Non-pigmented ciliary epithelial cell (primary cell): ENCODE measurements around the gene SLC15A1.

Experiments
- DNase-seq: peaks from one replicate; pipeline ENCODE4 v3.0.0-alpha.2; 2010; ENCODE audit warnings: low read depth

SLC15A1 gene

DNA sequence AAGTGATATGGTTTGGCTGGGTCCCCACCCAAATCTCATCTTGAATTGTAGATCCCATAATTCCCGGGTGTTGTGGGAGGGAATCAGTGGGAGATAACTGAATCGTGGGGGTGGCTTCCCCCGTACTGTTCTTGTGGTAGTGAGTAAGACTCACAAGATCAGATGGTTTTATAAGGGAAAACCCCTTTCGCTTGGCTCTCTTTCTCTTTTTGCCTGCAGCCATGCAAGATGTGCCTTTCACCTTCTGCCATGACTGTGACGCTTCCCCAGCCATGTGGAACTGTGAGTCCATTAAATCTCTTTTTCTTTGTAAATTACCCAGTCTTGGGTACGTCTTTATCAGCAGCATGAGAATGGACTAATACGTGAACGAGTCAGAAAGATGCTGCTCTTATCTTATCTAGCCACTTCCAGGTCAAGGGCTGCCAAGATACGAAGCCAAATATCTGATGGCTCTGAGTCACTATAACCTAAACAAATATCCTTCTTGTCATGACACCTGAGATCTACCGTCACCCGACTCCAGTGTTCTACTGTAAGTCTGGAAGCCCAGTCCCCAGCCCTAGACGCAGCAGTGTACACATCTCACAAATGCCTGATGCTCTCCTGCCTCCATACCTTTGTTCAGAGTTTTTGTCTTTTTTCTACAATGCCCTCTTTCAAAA, 45.9 kb downstream of the SLC15A1 start:
- no peak for DNase-seq

DNA sequence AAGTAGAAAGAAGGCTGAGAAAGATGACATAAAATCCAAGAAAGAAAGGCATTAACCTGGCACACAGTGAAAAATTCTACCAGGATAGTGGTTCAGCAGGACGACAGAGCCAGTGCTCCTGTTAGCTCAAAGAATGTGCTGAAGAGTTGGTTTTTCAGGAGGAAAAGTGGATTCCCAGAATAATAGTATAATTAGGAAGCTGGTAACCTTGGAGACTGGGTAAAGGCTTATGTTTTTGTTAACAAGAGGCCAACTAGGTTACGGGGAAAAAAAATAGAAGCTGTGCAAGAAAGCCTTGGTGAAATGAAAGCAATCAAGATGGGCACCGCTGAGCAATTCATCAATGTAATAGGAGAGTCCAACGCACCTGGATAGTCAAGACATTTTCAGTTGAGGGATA, 54.7 kb downstream of the SLC15A1 start:
- no peak for DNase-seq

DNA sequence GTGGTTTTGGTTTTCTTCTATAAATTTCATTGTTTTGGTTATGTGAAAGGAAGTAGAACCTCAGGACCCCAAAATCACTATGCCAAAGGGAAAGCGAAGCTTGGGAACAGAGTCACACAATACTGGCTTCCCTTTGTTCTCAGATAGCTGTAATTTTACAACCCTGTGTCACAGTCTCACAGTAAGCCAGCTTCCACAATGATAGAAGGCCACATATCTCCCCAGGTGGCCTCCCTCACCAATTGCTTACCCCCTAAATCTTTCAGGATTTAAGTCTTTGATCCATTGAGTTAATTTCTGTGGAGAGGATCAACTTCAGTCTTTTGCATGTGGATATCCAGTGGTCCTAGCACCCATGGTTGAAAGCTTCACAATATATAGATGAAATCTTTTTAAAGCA, 58.7 kb downstream of the SLC15A1 start:
- DNase-seq, result no peak

DNA sequence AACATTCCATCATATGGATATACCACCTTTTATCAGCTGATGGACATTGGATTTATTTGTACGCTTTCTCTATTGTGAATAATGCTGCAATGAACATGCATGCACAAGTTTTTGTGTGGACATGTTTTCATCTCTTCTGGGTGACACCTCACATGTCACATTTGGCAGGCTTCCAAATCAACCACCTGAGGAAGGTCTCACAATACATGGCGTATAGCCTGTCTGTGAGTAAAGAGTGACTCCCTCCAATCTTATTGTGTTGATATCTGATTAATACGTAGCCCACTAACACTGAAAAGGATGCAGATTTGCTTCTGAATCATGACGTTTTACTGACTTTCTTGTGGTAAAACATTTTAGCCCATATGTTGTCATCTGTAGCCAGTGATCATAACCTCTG, 61.1 kb downstream of the SLC15A1 start:
- DNase-seq, result no peak

DNA sequence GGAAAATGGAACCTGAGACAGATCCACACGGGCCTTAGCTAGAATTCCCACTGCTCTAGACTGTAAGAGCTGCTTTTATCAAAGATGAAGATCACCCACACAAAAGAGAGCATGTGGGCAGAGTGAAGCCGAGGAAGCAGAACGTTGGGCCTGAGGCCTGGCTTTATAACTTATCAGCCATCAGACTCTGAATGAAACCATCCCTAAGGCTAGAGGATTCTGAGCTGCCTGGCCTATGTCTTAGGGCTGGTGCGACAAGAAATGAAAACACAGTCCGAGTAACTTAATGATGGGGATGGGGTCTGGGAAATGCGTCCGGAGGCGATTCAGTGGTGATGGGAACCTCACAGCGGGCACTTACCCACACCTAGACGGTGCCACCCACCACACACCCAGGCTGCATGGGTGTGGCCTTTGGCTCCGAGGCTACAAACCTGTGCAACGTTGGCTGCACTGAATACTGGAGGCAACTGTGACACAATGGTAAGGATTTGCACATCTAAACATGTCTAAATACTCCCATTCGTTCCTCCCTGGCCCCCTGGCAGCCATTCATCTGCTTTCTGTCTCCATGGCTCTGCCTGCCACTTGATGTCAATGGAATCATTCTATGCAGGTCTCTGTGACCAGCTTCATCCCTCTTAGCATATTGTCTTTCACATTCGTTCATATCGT, 62.0 kb downstream of the SLC15A1 start:
- DNase-seq, result no peak

DNA sequence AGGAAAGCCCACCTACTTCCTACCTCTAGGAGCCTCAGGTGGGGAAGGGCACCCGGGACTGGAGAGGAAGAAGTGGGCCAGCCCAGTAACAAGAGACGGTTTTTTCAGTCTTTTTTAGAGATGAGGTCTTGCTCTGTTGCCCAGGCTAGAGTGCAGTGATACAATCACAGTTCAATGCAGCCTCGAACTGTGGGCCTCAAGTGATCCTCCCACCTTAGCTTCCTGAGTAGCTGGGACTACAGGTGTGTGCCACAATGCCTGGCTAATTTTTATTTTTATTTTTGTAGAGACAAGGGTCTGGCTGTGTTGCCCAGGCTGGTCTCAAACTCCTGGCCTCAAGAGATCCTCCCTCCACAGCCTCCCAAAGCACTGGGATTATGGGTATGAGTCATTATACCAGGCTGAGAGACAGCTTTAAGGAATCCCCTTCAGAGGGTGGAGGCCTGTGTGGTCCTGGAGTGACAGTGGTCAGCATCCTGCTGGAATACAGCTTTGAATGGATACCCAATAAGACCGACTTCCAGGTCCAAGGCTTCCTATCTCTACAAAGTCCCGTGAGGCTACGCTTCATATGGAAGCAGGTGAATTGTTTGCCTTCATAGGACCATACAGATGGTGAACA, 63.0 kb downstream of the SLC15A1 start:
- no peak for DNase-seq

DNA sequence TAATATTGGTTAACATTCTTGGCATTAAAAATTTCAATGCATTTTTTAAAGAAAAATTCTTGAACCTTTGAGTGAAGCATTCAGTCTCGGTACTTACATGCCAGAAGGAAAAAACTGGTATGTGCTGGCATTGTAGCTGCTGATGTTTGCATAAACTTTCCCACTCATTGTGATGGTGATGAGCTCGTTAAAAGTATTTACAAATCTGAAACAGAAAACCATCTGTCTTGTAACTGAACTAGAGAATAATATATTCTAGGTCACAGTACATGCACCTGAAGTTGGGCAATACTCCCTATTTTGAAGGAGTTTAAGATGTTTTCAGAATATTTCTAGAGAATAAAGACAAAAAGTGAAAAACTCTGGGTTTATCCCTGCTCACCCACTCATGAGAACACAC, 64.1 kb downstream of the SLC15A1 start:
- no peak for DNase-seq

DNA sequence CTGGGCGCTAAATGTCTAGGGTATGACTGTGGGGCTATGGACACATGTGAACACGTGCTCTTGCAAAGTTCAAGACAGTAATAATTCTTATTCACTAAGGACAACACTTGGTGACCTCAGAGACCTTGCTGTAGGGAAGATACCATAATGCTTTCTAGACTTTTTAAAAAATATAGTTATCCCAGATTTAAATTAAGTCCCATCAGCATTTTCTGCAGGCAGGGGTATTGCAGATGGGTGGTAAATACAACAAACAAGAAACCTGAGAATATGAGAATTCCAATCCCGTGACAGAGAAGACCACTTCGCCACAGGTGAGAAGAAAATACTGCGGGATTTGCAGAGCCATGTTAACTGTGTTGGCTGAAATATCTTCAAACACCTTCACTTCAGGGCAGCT, 65.2 kb downstream of the SLC15A1 start:
- DNase-seq, result no peak

DNA sequence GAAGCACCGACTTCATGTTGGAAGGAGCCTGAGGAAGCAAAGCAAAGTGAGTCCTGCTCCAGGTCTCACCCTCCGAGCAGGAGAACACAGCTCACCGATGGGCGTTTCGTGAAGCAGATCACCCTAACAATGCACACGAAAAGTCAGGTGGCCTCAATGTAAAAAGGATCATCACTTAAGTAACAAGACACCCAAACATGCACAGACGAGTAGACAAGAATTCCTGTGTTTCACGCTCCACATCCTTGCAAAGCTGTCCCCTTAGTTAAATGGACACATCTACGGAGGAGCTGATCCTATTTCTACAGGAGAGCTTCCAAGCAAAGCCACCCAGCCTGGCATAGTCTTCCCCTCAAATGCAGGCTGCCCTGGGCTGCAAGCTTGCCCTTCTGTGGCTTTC, 66.2 kb downstream of the SLC15A1 start:
- DNase-seq, result no peak

DNA sequence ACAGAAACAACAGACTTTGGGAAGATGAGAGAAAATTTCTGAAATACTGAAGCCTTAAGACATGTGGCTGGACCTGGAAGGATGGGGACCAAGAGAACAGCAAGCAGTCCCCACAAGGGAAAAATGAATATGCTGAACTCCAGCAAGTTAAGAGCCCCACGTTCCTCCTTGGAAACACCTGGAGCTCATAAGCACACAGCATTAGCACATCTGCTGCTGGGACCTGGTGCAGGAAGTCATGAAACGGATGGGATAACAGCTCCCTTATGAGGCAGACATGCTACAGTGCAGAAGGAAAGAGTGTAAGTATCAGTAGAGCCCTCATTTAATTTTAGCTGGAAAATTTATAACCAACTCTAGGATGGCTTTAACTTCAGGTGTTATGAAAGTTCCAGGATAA, 67.3 kb downstream of the SLC15A1 start:
- no peak for DNase-seq

DNA sequence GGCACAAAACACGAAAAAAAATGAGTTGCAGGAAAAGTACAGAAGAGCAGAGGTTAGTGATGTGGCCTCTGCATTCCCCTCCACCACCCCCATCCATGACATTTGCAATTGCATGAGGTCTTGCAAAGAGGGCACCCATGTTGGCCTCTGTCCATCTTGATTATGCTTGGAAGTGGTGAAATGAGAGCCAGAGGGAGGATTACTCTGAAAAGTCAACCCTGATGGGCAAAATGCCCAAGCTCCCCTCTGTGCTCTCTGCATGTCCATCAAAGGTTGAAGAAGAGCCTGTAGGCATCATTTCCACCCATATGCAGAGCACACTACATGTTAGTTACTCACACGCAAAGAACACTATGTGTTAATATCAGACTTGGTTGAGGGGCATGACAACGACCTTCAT, 71.4 kb downstream of the SLC15A1 start:
- DNase-seq, result no peak

DNA sequence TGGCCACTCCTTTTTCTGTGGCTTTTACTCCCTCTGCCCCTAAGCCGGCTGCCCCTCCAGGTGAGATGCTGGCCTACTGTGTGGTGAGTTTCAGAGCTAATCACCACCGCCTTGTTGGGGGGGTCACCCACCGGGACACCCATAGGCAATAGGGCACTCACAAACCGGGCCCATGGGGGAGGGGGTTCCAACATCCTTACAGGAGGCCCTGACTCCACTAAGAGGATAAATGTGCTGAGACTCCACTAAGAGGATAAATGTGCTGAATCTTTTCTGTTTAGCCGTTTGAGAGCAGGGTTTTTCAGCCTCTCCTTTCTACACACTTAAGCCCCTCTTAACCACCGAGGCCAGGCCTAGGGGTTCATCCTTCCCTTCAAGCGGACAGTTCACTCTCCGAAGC, 73.7 kb downstream of the SLC15A1 start:
- DNase-seq, result no peak

DNA sequence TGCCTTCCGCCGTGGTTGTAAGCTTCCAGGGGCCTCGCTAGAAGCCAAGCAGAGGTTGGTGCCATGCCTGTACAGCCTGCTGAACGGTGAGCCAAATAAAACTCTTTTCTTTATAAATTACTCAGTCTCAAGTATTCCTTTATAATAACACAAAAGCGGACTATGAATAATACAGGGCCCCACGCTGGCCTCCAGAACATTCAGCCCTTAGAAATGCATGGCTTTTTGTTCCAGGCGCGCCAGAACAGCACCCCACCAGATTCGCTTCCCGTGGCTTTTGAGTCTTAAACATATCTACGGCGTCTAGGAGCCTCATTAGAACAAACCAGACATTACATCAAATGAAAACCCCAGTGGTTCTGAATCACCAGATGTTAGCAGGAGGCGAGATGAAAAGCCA, 75.1 kb downstream of the SLC15A1 start:
- DNase-seq, result peak; percentile 46

DNA sequence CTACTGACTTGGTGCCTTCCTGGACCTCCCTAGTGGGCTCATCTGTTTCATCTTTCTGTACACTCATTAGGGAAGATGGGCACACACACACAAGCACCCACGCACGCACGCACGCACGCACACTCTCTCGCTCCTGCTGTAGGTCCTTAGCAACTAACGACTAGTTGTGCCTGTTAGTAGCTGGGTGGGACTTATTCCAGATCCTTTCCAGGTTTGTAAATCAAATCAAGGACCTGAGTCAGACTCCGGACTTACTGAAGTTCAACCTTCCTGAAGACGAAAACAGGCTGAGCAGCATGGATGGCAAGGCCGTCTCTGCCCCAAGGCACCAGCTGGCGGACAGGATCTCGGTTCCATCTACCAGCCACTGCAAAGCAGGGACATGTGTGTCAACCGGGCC, 76.2 kb downstream of the SLC15A1 start:
- no peak for DNase-seq

DNA sequence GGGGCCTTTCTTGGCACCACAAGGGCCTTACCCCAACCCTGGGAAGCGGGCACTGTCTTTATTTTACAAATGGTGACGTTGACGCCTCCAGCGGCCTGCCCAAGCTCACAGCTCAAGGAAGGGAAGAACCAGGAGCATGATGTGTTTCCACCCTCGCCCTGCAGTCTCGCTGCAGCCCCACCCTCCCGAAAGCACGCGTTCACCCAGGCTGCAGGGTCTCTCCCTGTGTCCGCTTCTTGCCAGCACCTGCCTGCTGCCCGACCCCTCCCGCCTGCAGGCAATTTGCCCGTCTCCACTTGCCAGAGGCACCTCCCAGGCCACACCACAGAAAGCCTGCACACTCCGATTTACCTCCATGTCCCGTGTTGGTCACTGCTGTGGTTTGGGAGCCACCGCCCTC, 76.6 kb downstream of the SLC15A1 start:
- DNase-seq, result no peak

DNA sequence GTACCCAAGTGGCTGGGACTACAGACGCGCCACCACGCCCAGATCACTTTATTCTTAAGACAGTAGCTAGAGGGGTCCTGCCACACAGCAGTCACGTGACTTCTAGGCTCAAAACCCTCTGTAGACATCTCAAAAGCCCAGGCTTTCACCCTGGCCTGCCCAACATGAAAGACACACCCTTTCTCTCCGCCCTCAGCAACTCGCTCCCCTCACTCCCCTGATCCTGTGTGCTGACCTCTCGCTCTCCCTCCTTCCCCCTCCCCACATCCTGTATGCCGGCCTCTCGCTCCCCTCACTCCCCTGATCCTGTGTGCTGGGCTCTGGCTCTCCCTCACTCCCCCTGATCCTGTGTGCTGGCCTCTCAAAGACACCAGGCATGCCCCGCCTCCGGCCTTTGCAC, 77.4 kb downstream of the SLC15A1 start:
- no peak for DNase-seq

DNA sequence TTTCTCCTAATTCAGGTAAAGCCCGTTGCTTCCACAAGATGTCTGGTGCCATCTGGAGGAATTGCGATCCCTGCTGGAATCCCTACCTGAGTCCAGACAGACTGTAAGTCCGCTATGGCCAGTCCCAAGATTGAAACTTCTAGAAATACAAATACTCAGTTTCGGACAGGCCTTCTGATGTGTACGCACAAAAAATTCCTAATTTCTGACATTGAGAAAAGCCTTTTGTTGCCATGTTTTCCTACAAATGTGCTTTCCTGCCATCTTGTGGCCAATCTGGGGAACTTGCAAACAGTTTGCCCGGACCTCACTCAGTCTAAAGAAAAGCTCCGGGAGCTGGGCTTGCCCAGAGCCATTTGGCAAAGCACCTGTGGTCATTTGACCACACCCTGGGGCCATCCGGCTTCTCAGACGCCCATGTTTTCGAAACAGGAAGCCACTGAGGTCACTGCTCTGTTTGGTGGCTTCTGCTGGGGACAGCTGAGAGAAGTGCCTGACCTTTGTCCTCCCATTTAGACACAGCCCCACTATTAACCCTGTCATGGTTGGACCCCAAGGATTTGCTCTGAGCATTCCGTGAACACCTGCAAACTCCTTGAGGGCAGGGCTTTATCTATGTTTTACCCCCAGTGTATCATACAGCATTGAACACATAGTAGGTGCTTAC, 79.4 kb downstream of the SLC15A1 start:
- peak; percentile 31 for DNase-seq

DNA sequence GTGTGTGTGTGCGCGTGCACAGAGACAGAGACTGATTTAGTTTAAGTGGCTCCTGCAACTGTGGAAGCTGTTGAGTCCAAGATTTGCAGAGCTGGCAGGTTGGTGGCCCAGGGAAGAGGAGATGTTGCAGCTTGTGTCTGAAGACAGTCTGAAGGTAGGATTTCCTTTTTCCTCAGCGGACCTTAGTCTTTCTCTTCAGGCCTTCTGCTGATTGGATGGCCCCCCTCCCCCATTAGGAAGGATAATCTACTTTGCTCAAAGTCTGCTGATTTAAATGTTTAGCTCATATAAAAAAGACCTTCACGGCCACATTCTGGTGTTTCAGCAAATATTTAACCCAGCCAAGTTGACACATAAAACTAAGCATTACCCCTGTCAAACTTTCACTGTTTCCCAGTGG, 84.3 kb downstream of the SLC15A1 start:
- no peak for DNase-seq

DNA sequence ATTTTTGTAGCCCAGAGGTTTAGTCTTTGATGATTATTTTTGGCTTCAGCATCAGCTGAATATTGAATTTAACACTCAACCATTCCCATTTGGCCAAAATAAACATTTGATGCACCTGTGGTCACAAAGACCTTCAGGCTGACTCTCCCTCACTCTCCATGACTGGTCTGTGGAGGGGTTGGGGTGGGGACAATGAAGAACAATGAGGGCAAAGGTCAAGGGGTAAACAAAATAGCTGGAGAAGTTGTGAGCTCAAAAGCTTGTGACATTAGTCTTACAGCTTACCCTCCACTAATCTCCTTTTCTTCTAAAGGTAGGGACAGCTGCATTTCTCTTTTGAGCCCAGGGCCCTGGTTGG, 86.9 kb downstream of the SLC15A1 start:
- DNase-seq, result no peak

DNA sequence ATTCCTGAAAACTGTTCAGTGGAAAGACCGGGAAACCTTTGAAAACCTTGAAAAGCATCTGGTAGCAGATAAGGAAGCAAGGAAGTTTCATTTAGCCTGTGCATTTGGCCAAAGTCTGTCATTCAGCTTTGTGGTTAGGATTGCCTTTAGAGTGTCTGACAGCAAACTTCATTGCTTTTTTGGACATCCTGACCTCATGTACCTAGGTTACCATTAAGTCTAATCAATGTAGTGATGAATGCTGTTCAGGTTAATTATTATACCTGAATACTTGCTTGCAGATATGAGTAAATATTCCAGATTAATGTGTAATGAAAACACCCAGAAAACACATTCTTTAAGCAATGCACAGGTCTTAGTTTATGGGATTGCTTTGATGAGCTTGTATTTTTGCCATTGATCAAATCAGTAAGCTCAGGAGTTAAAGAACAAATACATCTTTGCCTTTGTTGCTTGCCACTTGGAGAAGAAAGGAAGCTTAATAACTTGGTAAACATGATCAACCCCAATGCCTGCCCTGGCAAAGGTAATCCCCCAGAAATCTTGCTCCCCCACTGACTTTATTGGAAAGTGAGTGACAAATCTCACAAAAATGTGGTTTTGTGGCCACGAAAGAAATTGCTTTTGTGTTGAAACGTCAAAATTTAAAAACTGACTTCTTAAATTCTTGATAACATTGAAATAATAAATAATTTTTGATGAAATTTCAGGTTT, 87.4 kb downstream of the SLC15A1 start:
- DNase-seq, result no peak

DNA sequence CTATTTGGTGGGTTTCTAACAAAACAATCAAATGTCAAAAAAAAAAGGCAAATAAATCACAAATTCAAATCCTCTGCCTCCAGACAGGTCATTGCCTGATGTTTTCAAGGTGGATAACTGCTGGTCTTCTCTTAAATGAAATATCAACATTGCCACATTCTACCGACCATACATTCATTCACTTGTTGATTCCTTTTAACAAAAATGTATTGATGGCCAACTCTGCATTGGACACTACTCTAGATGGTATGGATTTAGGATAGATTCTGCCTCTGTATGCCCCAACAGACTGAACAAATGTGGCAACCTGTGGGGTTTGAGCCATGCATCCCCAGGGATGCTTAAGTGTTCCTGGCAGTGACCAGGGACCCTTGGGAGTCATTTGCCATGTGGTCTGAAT, 88.0 kb downstream of the SLC15A1 start:
- no peak for DNase-seq

DNA sequence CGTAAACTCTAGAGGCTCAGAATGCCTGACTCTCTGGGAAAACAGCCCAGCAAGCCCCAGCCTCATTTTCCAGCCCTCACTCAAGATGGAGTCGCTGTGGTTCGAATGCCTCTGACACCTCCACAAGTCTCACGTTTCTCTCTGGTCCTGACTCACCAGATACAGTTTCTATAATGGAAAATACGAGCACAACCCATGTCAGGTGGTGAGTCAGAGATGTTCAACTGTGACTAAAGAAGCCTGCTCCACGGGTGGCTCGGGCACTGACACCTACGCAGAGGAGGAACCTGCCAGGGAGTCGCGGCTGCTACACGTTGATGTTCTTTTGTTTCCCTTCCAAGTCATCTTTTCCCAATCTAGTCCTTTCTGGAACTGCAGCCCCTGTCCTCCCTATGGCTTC, 88.4 kb downstream of the SLC15A1 start:
- peak; percentile 77 for DNase-seq

DNA sequence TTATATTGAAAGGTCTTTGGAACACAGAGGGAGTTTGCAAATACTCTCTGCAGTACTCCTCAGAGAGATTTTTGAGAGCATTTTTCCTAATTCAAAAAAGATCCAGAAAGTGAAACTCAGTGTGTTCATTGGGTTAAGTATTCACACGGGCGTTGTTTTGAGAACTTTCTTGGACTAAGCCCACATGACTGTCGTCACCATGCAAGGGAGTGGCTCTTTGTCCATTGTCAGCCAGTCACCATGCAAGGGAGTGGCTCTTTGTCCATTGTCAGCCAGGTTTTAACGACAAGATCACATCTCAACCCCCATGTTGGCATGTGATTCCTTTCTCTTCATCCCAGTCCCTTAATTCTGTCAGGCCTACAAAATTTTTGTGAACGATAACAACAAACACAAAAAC, 94.3 kb downstream of the SLC15A1 start:
- DNase-seq, result no peak
